Astrocyte of the cerebellum (primary cell): ENCODE results near the gene CSNK1D.

Experiments used
- DNase-seq: peaks from one replicate; pipeline ENCODE4 v3.0.0-alpha.2; 2011; ENCODE audit warnings: low read depth
- H3K4me3 ChIP-seq: 2 replicates; pipeline ENCODE4 v1.5.1; 2011; ENCODE audit warnings: mild to moderate bottlenecking, low read depth, low read length, moderate library complexity
- CTCF ChIP-seq: IDR thresholded peaks from 2 replicates; pipeline ENCODE4 v1.5.1; 2012; ENCODE audit warnings: low read length, low read depth, moderate library complexity, mild to moderate bottlenecking; ENCODE audit errors: missing control alignments
- in situ Hi-C: cut with HindIII; loops from 2 replicates; pipeline ENCODE4 v1.10.0; 2017; ENCODE audit warnings: low sequenced_read_pairs

The CSNK1D gene

GRCh38 chr17:82231312-82231561 is 42.3 kb downstream of the CSNK1D start:
- no peak for TF ChIP-seq CTCF
- no peak for DNase-seq
- H3K4me3 ChIP-seq: peak overlapping the region; percentile 76
- in situ Hi-C loops: no loop called here

- H3K4me3 ChIP-seq: peak overlapping the region; percentile 76
- in situ Hi-C loops: no loop called here
- DNase-seq: peak; percentile 54
- TF ChIP-seq CTCF: peak; percentile 41
Measured at GRCh38 chr17:82230609-82231311, 42.7 kb downstream of the CSNK1D start.

- no peak for DNase-seq
Measured at GRCh38 chr17:82229698-82230608, 43.5 kb downstream of the CSNK1D start.

GRCh38 chr17:82228842-82229697 is 44.4 kb downstream of the CSNK1D start, which contains the start of gene SLC16A3:
Gene SLC16A3, plus strand, starts transcription at chr17:82229042. Its CDS starts 6,967 bp downstream, at chr17:82236009.
- no peak for DNase-seq
- no peak for TF ChIP-seq CTCF
- in situ Hi-C loops: no loop called here

More at GRCh38 chr17:82229698-82230608, 43.5 kb downstream of the CSNK1D start:
- H3K4me3 ChIP-seq: peak overlapping the region; percentile 76
- in situ Hi-C loops: no loop called here
- TF ChIP-seq CTCF: no peak

GRCh38 chr17:82228278-82228841 is 45.1 kb downstream of the CSNK1D start:
- no peak for TF ChIP-seq CTCF
- in situ Hi-C loops: no loop called here

More at GRCh38 chr17:82228842-82229697, 44.4 kb downstream of the CSNK1D start, which contains the start of gene SLC16A3:
- H3K4me3 ChIP-seq: peak within 1 kb of the TSS; percentile 76

More at GRCh38 chr17:82228278-82228841, 45.1 kb downstream of the CSNK1D start:
- peak overlapping the region; percentile 76 for H3K4me3 ChIP-seq
- no peak for DNase-seq
